NCI-H146 treated with DMSO at 0.1 percent for 48 hours (cell line): Measurements from ENCODE around the gene SCUBE1.

Experiments used
- DNase-seq: peaks from one replicate; lab custom pipeline; 2025; ENCODE audit not compliant: unreplicated experiment; lab: John Stamatoyannopoulos, UW

Gene SCUBE1

GRCh38 chr22:43220625-43221380 lies 122.4 kb downstream of the SCUBE1 start:
- no peak for DNase-seq

- no peak for DNase-seq
Observed at GRCh38 chr22:43218786-43219185, 124.4 kb downstream of the SCUBE1 start.

DNA sequence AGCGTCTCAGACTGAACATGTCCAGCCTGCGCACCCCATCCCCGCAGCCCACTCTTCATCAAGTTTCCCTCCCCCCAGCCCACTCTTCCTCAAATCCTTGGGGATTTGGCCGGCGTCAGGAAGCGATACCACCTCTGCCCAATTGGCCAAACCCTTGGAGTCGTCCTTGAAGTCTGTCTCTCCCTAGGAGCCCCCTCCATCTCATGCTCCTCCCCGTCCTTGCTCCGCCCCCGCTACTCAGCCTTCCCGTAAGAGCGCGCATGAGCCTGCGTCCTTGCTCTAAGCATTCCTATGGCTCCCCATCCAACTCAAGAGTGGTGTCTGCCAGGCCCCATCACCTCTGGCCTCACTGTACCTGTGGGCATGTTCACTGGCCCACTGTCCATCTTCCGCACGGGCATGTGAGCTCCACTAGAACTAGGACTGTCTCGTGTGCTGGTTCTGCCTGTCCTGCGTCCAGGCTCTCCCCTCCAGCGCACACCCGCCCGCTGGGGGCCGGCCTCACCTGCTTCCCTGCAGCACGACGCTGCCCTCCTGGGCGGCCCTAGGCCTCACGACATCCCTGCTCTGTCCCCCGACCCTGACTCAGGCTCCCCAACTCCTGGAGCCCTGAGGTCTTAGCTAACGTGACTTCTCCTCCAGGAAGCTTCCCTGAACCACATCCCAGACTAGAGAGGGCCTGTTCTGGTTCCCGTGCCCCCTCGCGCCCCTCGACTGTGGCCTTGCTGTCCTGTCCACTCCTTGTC lies 125.7 kb downstream of the SCUBE1 start:
- no peak for DNase-seq

GRCh38 chr22:43216738-43217137 lies 126.4 kb downstream of the SCUBE1 start:
- no peak for DNase-seq

DNA sequence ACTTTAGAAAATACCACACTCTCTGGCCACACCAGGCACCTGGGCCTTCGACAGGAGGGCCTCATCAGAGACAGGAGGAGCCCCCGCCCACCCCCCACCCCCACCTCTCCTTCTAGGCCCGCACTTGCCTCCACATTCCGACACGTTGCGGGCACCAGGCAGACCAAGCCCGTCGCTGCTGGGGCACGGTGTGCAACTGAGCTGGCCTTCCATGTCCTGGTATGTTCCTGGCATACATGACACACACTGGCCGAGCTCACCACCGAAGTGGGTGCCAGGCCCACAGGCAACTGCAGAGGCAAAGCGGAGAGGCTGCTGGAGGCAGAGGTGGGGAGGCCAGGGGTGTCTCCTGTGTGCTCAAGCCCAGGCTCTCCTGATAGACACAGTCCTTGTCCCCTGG lies 129.2 kb downstream of the SCUBE1 start:
- DNase-seq, result no peak

DNA sequence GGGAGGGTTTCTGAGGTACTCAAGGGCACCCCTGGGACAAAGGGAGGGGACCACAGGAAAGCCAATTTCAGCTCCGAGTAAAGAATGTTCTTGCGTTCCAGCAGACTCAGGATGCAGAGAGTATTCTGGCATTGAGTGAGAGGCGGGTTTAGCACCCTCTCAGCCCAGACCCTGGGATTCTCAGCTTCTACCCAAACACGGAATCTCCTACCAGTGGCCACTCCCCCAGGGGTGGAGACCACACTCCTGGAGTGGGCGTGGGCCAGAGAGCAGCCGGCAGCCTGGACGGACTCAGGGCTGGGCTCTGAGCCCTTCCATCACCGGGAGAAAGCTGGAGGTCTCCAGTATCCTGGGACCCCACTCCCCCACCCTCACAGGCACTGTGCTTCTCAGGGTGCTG lies 130.1 kb downstream of the SCUBE1 start:
- no peak for DNase-seq

- DNase-seq, result no peak
Observed at GRCh38 chr22:43212434-43212952, 130.7 kb downstream of the SCUBE1 start.

DNA sequence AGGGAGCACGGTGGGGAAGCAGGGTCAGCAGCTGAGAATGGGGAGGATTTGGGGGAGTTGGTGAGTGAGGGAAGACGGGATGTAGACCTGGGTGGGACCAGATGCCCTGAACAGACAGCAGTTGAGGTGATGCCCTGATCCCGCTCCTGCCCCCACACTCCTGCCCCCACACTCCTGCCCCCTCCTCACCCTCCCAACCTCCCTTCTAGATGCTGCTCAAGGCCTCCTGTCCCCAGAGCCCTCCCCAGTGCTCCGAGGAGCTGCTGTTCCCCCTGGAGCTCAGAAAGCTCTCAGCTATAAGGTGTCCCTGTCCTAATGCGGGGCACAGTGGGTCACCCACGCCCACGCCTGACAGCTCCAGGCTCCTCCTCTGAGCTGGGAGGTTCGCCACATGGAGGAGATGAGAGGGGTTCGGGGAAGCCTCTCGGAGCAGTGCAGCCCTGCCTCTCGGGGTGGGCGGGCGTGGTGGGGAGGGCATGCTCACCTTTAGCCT lies 131.2 kb downstream of the SCUBE1 start:
- DNase-seq, result no peak

DNA sequence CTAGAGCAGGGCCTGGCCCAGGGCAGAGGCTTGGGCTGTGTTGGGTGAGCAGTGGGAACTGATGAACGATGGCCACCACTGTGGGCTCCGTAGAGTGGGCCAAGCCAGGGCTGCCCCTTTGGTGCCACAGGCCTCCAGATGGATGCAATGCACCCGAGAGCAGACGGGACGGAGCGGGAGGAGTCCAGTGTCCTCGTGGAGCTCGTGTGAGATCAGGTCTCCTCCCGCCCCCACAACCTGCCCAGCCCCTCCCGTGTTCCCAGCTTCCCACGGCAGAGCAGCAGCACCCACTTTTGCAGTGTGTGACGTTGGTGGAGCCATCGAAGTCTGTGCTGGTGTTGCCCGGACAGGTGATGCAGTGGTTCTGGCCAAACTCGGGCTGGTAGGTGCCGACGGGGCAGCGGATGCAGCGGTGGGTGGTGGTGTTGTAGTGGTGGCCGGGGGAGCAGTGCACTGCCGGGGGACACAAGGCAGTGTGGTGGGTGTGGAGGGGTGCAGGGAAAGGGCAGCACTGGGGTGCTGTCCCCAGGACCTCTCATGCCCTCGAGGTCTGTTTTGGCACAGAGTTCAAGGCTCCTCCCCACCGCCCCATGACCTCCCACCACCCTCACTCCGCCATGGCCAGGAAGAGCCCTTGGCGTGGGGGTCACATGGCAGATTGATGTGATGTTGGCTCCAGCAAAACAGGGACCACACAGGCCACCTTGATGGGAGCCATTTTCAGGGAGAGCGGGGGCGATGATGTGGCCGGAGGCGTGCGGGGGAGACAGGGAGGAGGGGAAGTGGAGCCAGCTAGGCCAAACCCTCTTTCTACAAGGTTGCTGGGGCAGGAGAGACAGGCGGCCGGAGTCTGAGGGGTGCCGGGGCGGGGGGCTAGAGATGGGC lies 132.3 kb downstream of the SCUBE1 start:
- DNase-seq, result no peak

- no peak for DNase-seq
Observed at GRCh38 chr22:43209971-43210370, 133.2 kb downstream of the SCUBE1 start.

GRCh38 chr22:43209523-43209890 lies 133.7 kb downstream of the SCUBE1 start:
- DNase-seq, result no peak

GRCh38 chr22:43208703-43209522 lies 134.3 kb downstream of the SCUBE1 start:
- no peak for DNase-seq

GRCh38 chr22:43207849-43208702 lies 135.1 kb downstream of the SCUBE1 start:
- DNase-seq, result no peak

DNA sequence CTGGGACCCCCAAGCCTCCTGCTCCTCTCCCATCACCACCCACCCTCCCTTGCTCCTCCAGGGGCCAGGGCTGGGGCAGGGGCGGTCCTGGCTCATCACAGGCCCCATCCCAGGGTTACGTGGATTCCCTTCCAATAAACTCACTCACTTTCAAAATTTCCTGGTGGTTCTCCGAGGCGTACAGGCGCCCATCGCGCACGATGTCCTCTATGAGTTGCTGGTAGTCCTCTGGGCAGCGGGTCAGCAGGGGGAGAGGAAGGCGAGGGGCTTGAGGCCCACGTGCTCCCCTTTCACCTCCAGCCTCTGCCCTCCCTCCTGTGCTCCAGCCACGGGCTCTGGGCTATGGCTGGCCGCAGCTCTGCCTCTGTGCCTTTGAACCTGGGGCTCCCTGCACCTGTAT lies 135.8 kb downstream of the SCUBE1 start:
- no peak for DNase-seq

- DNase-seq, result no peak
Observed at GRCh38 chr22:43206509-43207161, 136.5 kb downstream of the SCUBE1 start.

DNA sequence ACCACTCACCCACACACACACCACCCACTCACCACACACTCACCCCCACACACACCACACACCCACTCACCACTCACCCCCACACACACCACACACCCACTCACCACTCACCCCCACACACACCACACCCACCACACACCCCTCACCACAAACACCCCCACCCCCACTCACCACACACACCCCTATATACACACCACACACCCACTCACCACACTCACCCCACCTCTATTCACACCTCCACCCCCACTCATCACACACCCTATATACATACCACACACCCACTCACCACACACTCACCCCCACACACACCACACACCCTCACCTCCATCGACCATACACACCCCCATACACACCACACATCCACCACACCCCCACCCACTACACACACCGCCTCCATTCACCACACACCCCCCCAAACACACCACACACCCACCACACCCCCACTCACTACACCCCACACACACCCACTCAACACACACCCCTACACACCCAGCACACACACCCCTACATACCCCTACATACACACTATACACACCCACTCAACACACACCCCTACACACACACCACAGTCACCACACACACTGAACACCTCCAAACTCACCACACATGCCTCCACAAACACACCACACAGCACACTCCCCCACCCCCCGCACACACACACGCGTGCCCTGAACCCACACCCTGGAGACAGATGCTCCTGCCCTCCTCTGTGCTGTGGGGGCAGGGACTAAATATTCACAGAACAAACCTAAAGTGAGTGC lies 137.2 kb downstream of the SCUBE1 start:
- no peak for DNase-seq

GRCh38 chr22:43205261-43205691 lies 137.9 kb downstream of the SCUBE1 start:
- no peak for DNase-seq

DNA sequence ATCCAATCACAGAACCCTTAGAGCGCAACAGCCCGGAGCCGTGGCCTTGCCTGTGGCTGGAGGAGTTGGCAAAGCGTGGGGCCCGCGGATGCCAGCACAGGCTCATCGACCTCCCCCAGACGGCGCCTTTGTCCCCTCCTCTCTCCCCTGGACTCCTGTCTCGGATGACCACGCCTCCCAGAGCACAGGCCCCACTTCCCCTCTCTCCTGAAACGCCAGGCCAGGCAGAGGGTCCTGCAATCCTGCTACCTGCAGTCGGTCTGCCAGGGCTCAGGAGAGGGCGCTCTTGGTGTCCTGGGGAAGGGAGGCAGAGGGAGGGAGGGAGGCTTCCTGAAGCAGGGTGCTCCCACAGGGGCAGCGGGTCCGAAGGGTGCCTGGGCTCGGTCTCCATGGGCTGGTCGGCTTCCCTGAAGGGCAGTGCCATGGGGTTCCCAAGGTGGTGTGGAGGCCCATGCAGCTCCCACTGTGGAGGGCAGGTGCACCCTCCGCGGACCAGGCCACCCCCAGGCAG lies 139.6 kb downstream of the SCUBE1 start:
- no peak for DNase-seq
